ENCODE measurements around the gene KCTD16.

GRCh38 chr5:144307736-144308135 lies 137.1 kb downstream of the KCTD16 start:
- TF ChIP-seq CTCF (IDR thresholded peaks at IDR 0.05) (no peak), EZH2 (IDR thresholded peaks at IDR 0.05; ENCODE audit: borderline replicate concordance, insufficient read depth, low read depth, low read length, poor library complexity, severe bottlenecking) (no peak)
